Middle frontal gyrus (tissue), 1 donor: ENCODE measurements around the gene RHOT2.

Source experiments
- DNase-seq: peaks from one replicate; pipeline ENCODE4 v3.0.0-alpha.2; 2015; ENCODE audit warnings: low spot score; ENCODE audit errors: extremely low spot score

RHOT2 gene

GRCh38 chr16:632486-633335, 35.2 kb upstream of the RHOT2 start:
- DNase-seq, result no peak

GRCh38 chr16:633336-634050, 34.4 kb upstream of the RHOT2 start:
- no peak for DNase-seq

- no peak for DNase-seq
Measured at GRCh38 chr16:634051-634670, 33.8 kb upstream of the RHOT2 start.

GRCh38 chr16:634996-635395, 32.9 kb upstream of the RHOT2 start:
- no peak for DNase-seq

- no peak for DNase-seq
Measured at GRCh38 chr16:635573-636205, 32.2 kb upstream of the RHOT2 start.

GRCh38 chr16:636206-637080, 31.5 kb upstream of the RHOT2 start, which contains the start of gene METTL26:
Gene METTL26, minus strand, starts transcription at chr16:636305. Its CDS starts 15 bp downstream, at chr16:636290.
- peak; percentile 91 for DNase-seq

GRCh38 chr16:637081-638018, 30.6 kb upstream of the RHOT2 start:
- DNase-seq, result no peak

- DNase-seq, result no peak
Measured at GRCh38 chr16:638034-638543, 29.8 kb upstream of the RHOT2 start.

GRCh38 chr16:638836-639235, 29.1 kb upstream of the RHOT2 start:
- no peak for DNase-seq

GRCh38 chr16:640614-641013, 27.3 kb upstream of the RHOT2 start:
- no peak for DNase-seq

GRCh38 chr16:641326-642188, 26.4 kb upstream of the RHOT2 start, which contains the start of gene MCRIP2:
Gene MCRIP2, plus strand, starts transcription at chr16:641828. Its CDS starts 164 bp downstream, at chr16:641992.
- DNase-seq, result peak; percentile 47

GRCh38 chr16:642189-643049, 25.5 kb upstream of the RHOT2 start:
- no peak for DNase-seq

- DNase-seq, result no peak
Measured at GRCh38 chr16:643050-643368, 24.9 kb upstream of the RHOT2 start.

- DNase-seq, result no peak
Measured at GRCh38 chr16:644556-644955, 23.4 kb upstream of the RHOT2 start.

- no peak for DNase-seq
Measured at GRCh38 chr16:645852-646678, 21.9 kb upstream of the RHOT2 start.

GRCh38 chr16:646679-647172, 21.2 kb upstream of the RHOT2 start:
- DNase-seq, result no peak
